ENCODE results near the gene CD79B.

Gene CD79B

DNA sequence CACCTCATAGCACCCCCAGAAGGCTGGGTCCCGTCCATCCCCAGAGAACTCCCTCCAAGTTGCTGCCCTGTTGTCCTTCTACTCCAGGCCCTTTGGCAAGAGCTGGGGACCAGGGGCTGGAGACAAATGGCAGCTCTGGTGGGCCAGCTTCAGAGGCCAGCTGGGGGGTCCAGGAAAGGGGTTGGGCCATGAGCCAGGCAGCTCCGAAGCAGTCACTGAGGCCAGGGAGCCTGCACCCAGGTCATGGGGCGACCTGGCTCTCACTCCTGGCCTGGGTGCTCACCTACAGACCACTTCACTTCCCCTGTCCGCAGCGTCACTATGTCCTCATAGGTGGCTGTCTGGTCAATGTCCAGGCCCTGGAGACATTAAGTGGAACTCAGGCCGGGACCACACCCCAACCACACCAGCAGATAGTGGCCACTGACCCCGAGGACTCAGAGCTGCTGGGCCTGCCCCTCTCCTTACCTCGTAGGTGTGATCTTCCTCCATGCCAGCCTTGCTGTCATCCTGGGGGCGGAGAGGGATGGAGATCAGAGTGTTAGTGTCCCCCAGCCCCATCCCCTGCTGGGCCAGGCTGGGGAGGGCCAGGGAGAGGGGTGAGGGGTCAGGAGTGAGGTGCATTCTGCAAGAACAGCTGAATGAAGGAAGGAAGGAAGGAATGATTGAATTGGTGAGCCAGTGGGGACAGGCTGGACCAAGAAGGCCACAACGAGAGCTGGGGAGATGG lies 3.0 kb downstream of the CD79B start:
- no peak overlapping the region for H2BK120ac ChIP-seq (ENCODE audit: low read depth, low read length)
- H2BK15ac ChIP-seq (replicated peaks; ENCODE audit: low read depth) = no peak overlapping the region
- H3K4me3 ChIP-seq (ENCODE audit: low read length) = no peak overlapping the region
- H3K4me2 ChIP-seq (ENCODE audit: low read length) = no peak overlapping the region
- no peaks in the 10 kb centered on the region for H3K27me3 ChIP-seq (ENCODE audit: insufficient read depth, low read length, poor library complexity)
- no peak overlapping the region for H3K23ac ChIP-seq (ENCODE audit: low read length)
- no peak overlapping the region for H3K4ac ChIP-seq (ENCODE audit: low read depth, low read length)
- no peaks in the 10 kb centered on the region for H3K36me3 ChIP-seq (ENCODE audit: control insufficient read depth, insufficient read depth, low read length)
- no peak overlapping the region for H2AK5ac ChIP-seq (ENCODE audit: low read length)
- no CpG with 5 or more reads among the region's 10 CpGs for WGBS (ENCODE audit: extremely low coverage, insufficient coverage, low lambda C conversion rate)
- no peak overlapping the region for H4K5ac ChIP-seq (ENCODE audit: low read length)
- no peak overlapping the region for H3K56ac ChIP-seq (ENCODE audit: low read length)
- DNase-seq = no peak
- no peak overlapping the region for H3K27ac ChIP-seq (ENCODE audit: low read depth, low read length)
- H3K79me1 ChIP-seq (ENCODE audit: low read length) = no peaks in the 10 kb centered on the region
- H3K4me1 ChIP-seq (ENCODE audit: control insufficient read depth, low read depth, low read length) = no peaks in the 10 kb centered on the region
- no peak overlapping the region for H2BK5ac ChIP-seq (ENCODE audit: low read length)
- no peak overlapping the region for H4K8ac ChIP-seq (ENCODE audit: low read depth, low read length)
- no peak overlapping the region for H3K9ac ChIP-seq (ENCODE audit: low read length)
- no peaks in the 10 kb centered on the region for H3K79me2 ChIP-seq (ENCODE audit: control insufficient read depth, insufficient read depth, low read length)
- H3K18ac ChIP-seq (ENCODE audit: low read length) = no peak overlapping the region

DNA sequence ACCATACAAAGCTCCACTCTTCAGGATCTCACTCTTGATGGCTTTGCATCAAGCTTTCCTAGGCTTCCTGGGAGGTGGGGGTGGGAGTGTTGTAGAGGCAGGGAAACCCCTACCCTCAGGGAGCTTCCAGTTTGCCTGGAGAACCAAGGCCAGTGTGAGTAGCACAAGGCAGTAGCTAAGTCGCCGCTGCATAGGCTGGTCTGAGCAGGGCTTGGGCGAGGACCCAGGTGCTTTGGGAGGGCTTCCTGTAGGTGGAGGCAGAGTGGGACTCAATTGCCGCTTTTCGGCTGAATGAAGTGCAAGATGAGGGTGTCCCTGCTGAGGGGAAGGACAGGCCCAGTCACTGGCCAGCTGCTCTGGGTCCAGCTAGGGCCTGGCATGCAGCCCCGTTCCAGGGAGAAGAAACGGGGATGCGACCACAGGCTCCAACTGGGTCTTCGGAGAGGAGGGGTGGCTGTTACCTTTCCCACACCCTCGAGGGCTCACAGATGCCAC lies 3.9 kb downstream of the CD79B start:
- H3K9ac ChIP-seq (ENCODE audit: low read length) = no peak overlapping the region
- no peak overlapping the region for H2BK15ac ChIP-seq (replicated peaks; ENCODE audit: low read depth)
- WGBS (ENCODE audit: extremely low coverage, insufficient coverage, low lambda C conversion rate) = no CpG with 5 or more reads among the region's 10 CpGs

DNA sequence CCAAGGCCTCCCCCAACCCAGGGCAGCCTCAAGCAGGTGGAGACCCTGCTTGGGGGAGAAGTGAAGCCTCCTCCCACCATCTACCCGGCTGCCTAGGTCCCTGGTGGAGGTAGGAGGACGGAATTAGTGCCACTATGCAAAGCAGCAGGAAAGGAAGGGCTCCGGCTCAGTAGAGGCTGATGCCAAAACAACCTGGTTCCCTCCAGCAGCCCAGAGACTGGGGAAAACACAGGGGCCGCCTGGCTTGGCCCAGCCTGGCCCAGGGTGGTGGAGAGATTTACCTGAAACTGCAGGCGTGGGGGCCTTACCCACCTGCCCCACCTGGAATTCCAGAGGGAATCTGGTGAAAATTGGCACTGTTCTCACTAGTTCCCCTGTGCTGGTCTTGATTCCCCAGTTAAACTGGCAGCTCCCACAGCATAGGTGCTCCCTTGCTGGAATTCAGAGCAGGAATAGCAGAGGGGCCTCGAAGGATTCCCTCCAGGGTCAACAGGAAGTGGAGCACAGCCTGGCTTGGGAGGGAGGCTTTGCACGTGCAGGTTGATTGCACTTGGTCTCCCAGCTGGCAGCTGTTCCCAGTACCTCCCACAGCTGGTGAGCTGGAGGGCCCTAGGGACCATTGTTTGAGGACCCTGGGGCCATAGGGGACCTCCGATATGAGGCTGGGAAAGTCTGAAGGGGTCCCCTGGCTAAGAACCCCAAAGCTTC lies 4.5 kb downstream of the CD79B start:
- H3K4ac ChIP-seq (ENCODE audit: low read depth, low read length) = no peak overlapping the region
- H3K56ac ChIP-seq (ENCODE audit: low read length) = no peak overlapping the region
- H3K18ac ChIP-seq (ENCODE audit: low read length) = no peak overlapping the region
- H2BK15ac ChIP-seq (replicated peaks; ENCODE audit: low read depth) = no peak overlapping the region
- H3K9ac ChIP-seq (ENCODE audit: low read length) = no peak overlapping the region
- no CpG with 5 or more reads among the region's 8 CpGs for WGBS (ENCODE audit: extremely low coverage, insufficient coverage, low lambda C conversion rate)
- no peaks in the 10 kb centered on the region for H3K36me3 ChIP-seq (ENCODE audit: control insufficient read depth, insufficient read depth, low read length)
- DNase-seq = no peak
- no peaks in the 10 kb centered on the region for H3K79me1 ChIP-seq (ENCODE audit: low read length)
- H2AK5ac ChIP-seq (ENCODE audit: low read length) = no peak overlapping the region
- H3K4me2 ChIP-seq (ENCODE audit: low read length) = no peak overlapping the region
- no peak overlapping the region for H3K23ac ChIP-seq (ENCODE audit: low read length)
- no peak overlapping the region for H3K27ac ChIP-seq (ENCODE audit: low read depth, low read length)
- no peak overlapping the region for H2BK120ac ChIP-seq (ENCODE audit: low read depth, low read length)
- no peak overlapping the region for H3K4me3 ChIP-seq (ENCODE audit: low read length)
- no peaks in the 10 kb centered on the region for H3K4me1 ChIP-seq (ENCODE audit: control insufficient read depth, low read depth, low read length)
- no peaks in the 10 kb centered on the region for H3K27me3 ChIP-seq (ENCODE audit: insufficient read depth, low read length, poor library complexity)
- H3K79me2 ChIP-seq (ENCODE audit: control insufficient read depth, insufficient read depth, low read length) = no peaks in the 10 kb centered on the region
- no peak overlapping the region for H4K5ac ChIP-seq (ENCODE audit: low read length)
- no peak overlapping the region for H4K8ac ChIP-seq (ENCODE audit: low read depth, low read length)
- no peak overlapping the region for H2BK5ac ChIP-seq (ENCODE audit: low read length)

More for the DNA sequence above, 3.9 kb downstream of the CD79B start:
- no peak overlapping the region for H3K4me2 ChIP-seq (ENCODE audit: low read length)
- no peak overlapping the region for H2BK5ac ChIP-seq (ENCODE audit: low read length)
- no peak overlapping the region for H3K27ac ChIP-seq (ENCODE audit: low read depth, low read length)
- no peak overlapping the region for H4K5ac ChIP-seq (ENCODE audit: low read length)
- no peaks in the 10 kb centered on the region for H3K4me1 ChIP-seq (ENCODE audit: control insufficient read depth, low read depth, low read length)
- no peak overlapping the region for H4K8ac ChIP-seq (ENCODE audit: low read depth, low read length)
- no peak overlapping the region for H2AK5ac ChIP-seq (ENCODE audit: low read length)
- no peaks in the 10 kb centered on the region for H3K79me1 ChIP-seq (ENCODE audit: low read length)
- H3K4me3 ChIP-seq (ENCODE audit: low read length) = no peak overlapping the region
- H3K4ac ChIP-seq (ENCODE audit: low read depth, low read length) = no peak overlapping the region
- H3K56ac ChIP-seq (ENCODE audit: low read length) = no peak overlapping the region
- H2BK120ac ChIP-seq (ENCODE audit: low read depth, low read length) = no peak overlapping the region
- no peak for DNase-seq
- H3K27me3 ChIP-seq (ENCODE audit: insufficient read depth, low read length, poor library complexity) = no peaks in the 10 kb centered on the region
- no peaks in the 10 kb centered on the region for H3K79me2 ChIP-seq (ENCODE audit: control insufficient read depth, insufficient read depth, low read length)
- H3K36me3 ChIP-seq (ENCODE audit: control insufficient read depth, insufficient read depth, low read length) = no peaks in the 10 kb centered on the region
- no peak overlapping the region for H3K18ac ChIP-seq (ENCODE audit: low read length)
- no peak overlapping the region for H3K23ac ChIP-seq (ENCODE audit: low read length)

DNA sequence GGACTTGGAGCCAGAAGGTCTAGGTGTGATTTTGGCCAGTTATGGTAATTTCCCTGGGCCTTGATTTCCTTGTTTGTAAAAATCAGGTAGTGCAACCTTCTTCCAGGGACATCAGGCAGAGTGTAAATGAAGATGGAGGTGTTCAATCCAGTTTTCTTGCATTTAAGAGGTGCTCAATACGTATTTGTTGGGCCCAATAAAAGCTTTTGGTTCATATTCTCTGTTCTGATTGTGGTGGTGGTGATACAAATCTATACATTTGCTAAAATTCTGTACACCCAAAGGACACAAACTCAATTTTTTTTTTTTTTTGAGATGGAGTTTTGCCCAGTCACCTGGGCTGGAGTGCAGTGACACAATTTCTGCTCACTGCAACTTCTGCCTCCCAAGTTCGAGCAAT lies 6.0 kb downstream of the CD79B start:
- H3K27ac ChIP-seq (ENCODE audit: low read depth, low read length) = no peak overlapping the region
- H3K9ac ChIP-seq (ENCODE audit: low read length) = no peak overlapping the region
- no peaks in the 10 kb centered on the region for H3K36me3 ChIP-seq (ENCODE audit: control insufficient read depth, insufficient read depth, low read length)
- no peak for DNase-seq
- H3K4me2 ChIP-seq (ENCODE audit: low read length) = no peak overlapping the region
- no peak overlapping the region for H2BK120ac ChIP-seq (ENCODE audit: low read depth, low read length)
- no peaks in the 10 kb centered on the region for H3K79me1 ChIP-seq (ENCODE audit: low read length)
- H2AK5ac ChIP-seq (ENCODE audit: low read length) = no peak overlapping the region
- H3K56ac ChIP-seq (ENCODE audit: low read length) = no peak overlapping the region
- no peaks in the 10 kb centered on the region for H3K79me2 ChIP-seq (ENCODE audit: control insufficient read depth, insufficient read depth, low read length)
- WGBS (ENCODE audit: extremely low coverage, insufficient coverage, low lambda C conversion rate) = no CpG with 5 or more reads among the region's 2 CpGs
- no peak overlapping the region for H4K5ac ChIP-seq (ENCODE audit: low read length)
- no peak overlapping the region for H3K4ac ChIP-seq (ENCODE audit: low read depth, low read length)
- no peaks in the 10 kb centered on the region for H3K4me1 ChIP-seq (ENCODE audit: control insufficient read depth, low read depth, low read length)
- H4K8ac ChIP-seq (ENCODE audit: low read depth, low read length) = no peak overlapping the region
- H2BK15ac ChIP-seq (replicated peaks; ENCODE audit: low read depth) = no peak overlapping the region
- no peak overlapping the region for H2BK5ac ChIP-seq (ENCODE audit: low read length)
- no peaks in the 10 kb centered on the region for H3K27me3 ChIP-seq (ENCODE audit: insufficient read depth, low read length, poor library complexity)
- H3K4me3 ChIP-seq (ENCODE audit: low read length) = no peak overlapping the region
- no peak overlapping the region for H3K18ac ChIP-seq (ENCODE audit: low read length)
- H3K23ac ChIP-seq (ENCODE audit: low read length) = no peak overlapping the region

DNA sequence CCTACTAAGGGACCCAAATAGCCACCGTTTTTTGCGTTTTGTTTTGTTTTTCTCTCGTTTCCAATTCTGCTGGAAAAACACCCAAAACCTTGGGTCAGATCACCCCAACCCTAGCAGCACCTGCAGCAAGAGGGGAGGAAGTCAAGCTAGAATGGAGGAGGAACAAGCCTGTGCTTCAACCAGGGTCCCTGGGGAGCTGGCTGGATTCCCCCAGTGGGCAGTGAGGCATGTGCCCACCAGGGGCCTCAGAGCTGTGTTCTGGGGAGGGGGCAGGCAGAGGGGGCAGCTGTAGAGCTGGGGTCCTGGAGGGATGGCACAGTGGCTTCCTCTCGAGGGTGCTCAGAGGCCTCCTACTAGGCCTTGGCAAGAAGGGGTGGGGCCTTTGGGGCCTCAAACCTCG lies 6.5 kb downstream of the CD79B start:
- H4K8ac ChIP-seq (ENCODE audit: low read depth, low read length) = no peak overlapping the region
- no peak overlapping the region for H2BK15ac ChIP-seq (replicated peaks; ENCODE audit: low read depth)
- no peak overlapping the region for H3K4ac ChIP-seq (ENCODE audit: low read depth, low read length)
- DNase-seq = no peak
- no peak overlapping the region for H2BK5ac ChIP-seq (ENCODE audit: low read length)
- no peak overlapping the region for H3K9ac ChIP-seq (ENCODE audit: low read length)
- no peaks in the 10 kb centered on the region for H3K4me1 ChIP-seq (ENCODE audit: control insufficient read depth, low read depth, low read length)
- H3K36me3 ChIP-seq (ENCODE audit: control insufficient read depth, insufficient read depth, low read length) = no peaks in the 10 kb centered on the region
- H2BK120ac ChIP-seq (ENCODE audit: low read depth, low read length) = no peak overlapping the region
- no peak overlapping the region for H3K23ac ChIP-seq (ENCODE audit: low read length)
- no peak overlapping the region for H3K18ac ChIP-seq (ENCODE audit: low read length)
- H3K27ac ChIP-seq (ENCODE audit: low read depth, low read length) = no peak overlapping the region
- H3K4me3 ChIP-seq (ENCODE audit: low read length) = no peak overlapping the region
- H3K27me3 ChIP-seq (ENCODE audit: insufficient read depth, low read length, poor library complexity) = no peaks in the 10 kb centered on the region
- H4K5ac ChIP-seq (ENCODE audit: low read length) = no peak overlapping the region
- H3K79me1 ChIP-seq (ENCODE audit: low read length) = no peaks in the 10 kb centered on the region
- H3K4me2 ChIP-seq (ENCODE audit: low read length) = no peak overlapping the region
- no peak overlapping the region for H2AK5ac ChIP-seq (ENCODE audit: low read length)
- no CpG with 5 or more reads among the region's 5 CpGs for WGBS (ENCODE audit: extremely low coverage, insufficient coverage, low lambda C conversion rate)
- no peak overlapping the region for H3K56ac ChIP-seq (ENCODE audit: low read length)
- H3K79me2 ChIP-seq (ENCODE audit: control insufficient read depth, insufficient read depth, low read length) = no peaks in the 10 kb centered on the region
